ENCODE data around the gene ERVW-1.

DNA sequence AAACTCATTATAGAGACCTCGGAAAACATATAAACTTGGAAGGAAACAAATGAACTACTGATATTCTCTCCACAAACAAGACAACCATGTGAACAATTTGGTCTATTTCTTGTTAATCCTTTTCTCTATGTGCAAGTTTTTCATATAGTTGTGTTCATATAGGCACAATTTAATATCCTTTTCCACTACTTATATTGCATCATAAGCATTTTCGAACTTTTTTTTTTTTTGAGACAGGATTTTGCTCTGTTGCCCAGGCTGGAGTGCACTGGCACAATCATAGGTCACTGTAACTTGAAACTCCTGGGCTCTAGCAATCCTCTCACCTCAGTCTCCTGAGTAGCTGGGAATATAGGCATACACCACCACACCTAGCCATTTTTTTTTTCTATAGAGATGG lies 45.4 kb upstream of the ERVW-1 start:
- TF ChIP-seq CTCF (conservative IDR thresholded peaks at IDR 0.05) (no peak), ZFX (IDR thresholded peaks at IDR 0.05) (no peak)

All from C4-2B (cell line).